Measurements from ENCODE around the gene TUBE1. TPM values are rescaled to one million over a fixed set of nuclear protein-coding genes. Genes with fewer than 3 reads are reported as not detected.

The TUBE1 gene
- total RNA-seq, 1 experiment from 2014 or later, result 30.8 TPM

GRCh38 chr6:112096901-112097300, 9.6 kb upstream of the TUBE1 start:
- no peak overlapping the region for H3K4me3 Mint-ChIP-seq (ENCODE audit: unreplicated experiment)
- no peak overlapping the region for H3K27ac Mint-ChIP-seq (ENCODE audit: unreplicated experiment)
- Histone ChIP-seq H3K4me1 (no peaks in the 10 kb centered on the region), H3K4me3 (ENCODE audit: low read depth, low read length) (no peak overlapping the region), H3K36me3 (ENCODE audit: control insufficient read depth, insufficient read depth, low read length) (no peaks in the 10 kb centered on the region), H3K9me3 (no peaks in the 10 kb centered on the region), H3K27me3 (replicated peaks; ENCODE audit: control insufficient read depth, insufficient read depth, low read length) (no peaks in the 10 kb centered on the region)
- no peaks in the 10 kb centered on the region for H3K36me3 Mint-ChIP-seq (ENCODE audit: insufficient read depth, unreplicated experiment)
- intact Hi-C loops (cut with micrococcal nuclease; ENCODE audit: unreplicated experiment), result no loop called here
- ChIA-PET CTCF (no interaction called here), POLR2A (no interaction called here)
- no peaks in the 10 kb centered on the region for H3K9me3 Mint-ChIP-seq (ENCODE audit: unreplicated experiment)
- peaks cover 11% of the 10 kb centered on the region for H3K27me3 Mint-ChIP-seq (ENCODE audit: insufficient read depth, unreplicated experiment)
- DNase-seq, result no peak
- no peaks in the 10 kb centered on the region for H3K4me1 Mint-ChIP-seq (ENCODE audit: low read depth, unreplicated experiment)
- no peak for TF ChIP-seq CTCF (IDR thresholded peaks at IDR 0.05; ENCODE audit: insufficient read depth in 1 of 2, low read depth in 1 of 2, low read length in 1 of 2, severe bottlenecking in 1 of 2, unreplicated experiment in 1 of 2)
- no TSS peak for BruUV-seq (replicated peaks)

DNA sequence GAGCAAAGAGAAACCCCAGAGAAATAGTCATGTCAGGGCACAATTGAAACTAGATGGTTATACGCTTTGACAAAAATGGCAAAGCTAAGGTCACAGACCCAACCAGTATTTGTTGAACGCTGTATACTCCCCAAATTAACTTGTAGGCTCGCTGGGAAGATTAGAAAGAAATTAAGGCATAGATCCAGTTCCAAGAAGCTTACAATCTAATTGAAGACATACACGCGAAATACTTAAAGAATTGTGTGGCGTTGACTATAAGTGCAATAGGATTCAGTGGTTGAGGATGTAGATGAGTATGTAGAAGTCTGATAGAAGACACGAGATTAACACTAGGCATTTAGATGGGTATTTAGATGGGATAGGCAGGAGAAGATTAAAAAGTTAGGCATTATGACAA, 634 bp upstream of the TUBE1 start:
- Histone ChIP-seq H3K9me3 (no peaks in the 10 kb centered on the region), H3K27me3 (replicated peaks; ENCODE audit: control insufficient read depth, insufficient read depth, low read length) (no peaks in the 10 kb centered on the region; the same call in 1 of the 2 replicates), H3K4me1 (peaks cover 3% of the 10 kb centered on the region; the same call in 1 of the 2 replicates), H3K36me3 (ENCODE audit: control insufficient read depth, insufficient read depth, low read length) (no peaks in the 10 kb centered on the region), H3K4me3 (ENCODE audit: low read depth, low read length) (peak overlapping the region; percentile 77)
- peaks cover 10% of the 10 kb centered on the region for H3K27me3 Mint-ChIP-seq (ENCODE audit: insufficient read depth, unreplicated experiment)
- no peaks in the 10 kb centered on the region for H3K9me3 Mint-ChIP-seq (ENCODE audit: unreplicated experiment)
- no peak overlapping the region for H3K27ac Mint-ChIP-seq (ENCODE audit: unreplicated experiment)
- H3K36me3 Mint-ChIP-seq (ENCODE audit: insufficient read depth, unreplicated experiment), result peaks cover 6% of the 10 kb centered on the region
- intact Hi-C loops (cut with micrococcal nuclease; ENCODE audit: unreplicated experiment), result no loop called here
- DNase-seq, result no peak
- no TSS peak for BruUV-seq (replicated peaks)
- ChIA-PET POLR2A (interaction anchor here (0.6 to 0.8 kb wide), 3 partner anchors 29 to 390 kb away, joined by 3 to 6 read pairs (median 3); no protein-coding TSS in a partner anchor), CTCF (interaction anchor here (1.2 to 2.0 kb wide), 3 partner anchors 44 to 75 kb away, joined by 4 to 16 read pairs (median 10); no protein-coding TSS in a partner anchor)
- peaks cover 6% of the 10 kb centered on the region for H3K4me1 Mint-ChIP-seq (ENCODE audit: low read depth, unreplicated experiment)
- no peak for TF ChIP-seq CTCF (IDR thresholded peaks at IDR 0.05; ENCODE audit: insufficient read depth in 1 of 2, low read depth in 1 of 2, low read length in 1 of 2, severe bottlenecking in 1 of 2, unreplicated experiment in 1 of 2)
- no peak overlapping the region for H3K4me3 Mint-ChIP-seq (ENCODE audit: unreplicated experiment)

DNA sequence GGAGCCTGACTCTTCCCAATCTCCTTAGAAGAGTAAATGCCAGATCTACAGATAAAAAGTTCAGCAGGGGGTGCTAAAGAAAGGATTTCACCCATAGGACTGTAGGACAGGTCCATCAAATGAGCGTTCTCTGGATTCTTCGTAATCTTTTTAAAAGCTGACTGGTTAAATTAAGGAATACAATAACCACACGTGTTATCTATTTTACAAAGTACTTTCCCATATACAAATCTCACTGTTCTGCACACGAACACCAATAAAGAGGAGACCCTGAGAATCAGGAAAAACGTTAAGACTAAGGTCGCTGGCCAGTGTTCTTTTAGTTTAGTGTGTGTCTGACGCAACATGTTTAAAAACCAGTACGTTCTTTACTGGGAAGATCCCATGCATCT, 542 bp downstream of the TUBE1 start:
- H3K27me3 ChIP-seq (replicated peaks; ENCODE audit: control insufficient read depth, insufficient read depth, low read length), result no peaks in the 10 kb centered on the region; the same call in 1 of the 2 replicates
- no peaks in the 10 kb centered on the region for H3K9me3 ChIP-seq
- H3K36me3 ChIP-seq (ENCODE audit: control insufficient read depth, insufficient read depth, low read length), result no peaks in the 10 kb centered on the region
- TSS peak; percentile 45 for BruUV-seq (replicated peaks)
- H3K4me1 ChIP-seq, result peaks cover 3% of the 10 kb centered on the region; the same call in 1 of the 2 replicates
- Mint-ChIP-seq H3K4me1 (ENCODE audit: low read depth, unreplicated experiment) (peaks cover 6% of the 10 kb centered on the region), H3K4me3 (ENCODE audit: unreplicated experiment) (no peak overlapping the region), H3K36me3 (ENCODE audit: insufficient read depth, unreplicated experiment) (peaks cover 6% of the 10 kb centered on the region), H3K27me3 (ENCODE audit: insufficient read depth, unreplicated experiment) (peaks cover 10% of the 10 kb centered on the region), H3K27ac (ENCODE audit: unreplicated experiment) (no peak overlapping the region), H3K9me3 (ENCODE audit: unreplicated experiment) (no peaks in the 10 kb centered on the region)
- intact Hi-C loops (cut with micrococcal nuclease; ENCODE audit: unreplicated experiment), result loop anchor here (1.0 kb wide), 1 partner anchor 77 kb away; no protein-coding TSS in a partner anchor
- peak overlapping the region; percentile 77 for H3K4me3 ChIP-seq (ENCODE audit: low read depth, low read length)
- CTCF ChIA-PET, result interaction anchor here (1.1 to 2.0 kb wide), 3 partner anchors 12 to 76 kb away, joined by 4 to 16 read pairs (median 5); no protein-coding TSS in a partner anchor
- DNase-seq, result peak in 1 of 2 experiments; percentile 45
- TF ChIP-seq CTCF (IDR thresholded peaks at IDR 0.05; ENCODE audit: insufficient read depth in 1 of 2, low read depth in 1 of 2, low read length in 1 of 2, severe bottlenecking in 1 of 2, unreplicated experiment in 1 of 2), result peak in 1 of 2 experiments; percentile 19
- POLR2A ChIA-PET, result interaction anchor here (0.6 kb wide), 2 partner anchors 56 to 604 kb away, joined by 3 to 5 read pairs; partner anchors contain the start of gene REV3L

All from Caco-2 (cell line).